ENCODE results near the gene DCBLD1.

DCBLD1 gene

GRCh38 chr6:117495869-117496268 lies 13.4 kb downstream of the DCBLD1 start:
- CTCF ChIA-PET = interaction anchor here (2.7 kb wide), 1 partner anchor 12 kb away, joined by 13 read pairs; no protein-coding TSS in a partner anchor
- Histone ChIP-seq H3K9me3 (ENCODE audit: control insufficient read depth, insufficient read depth, low read depth, low read length) (no peaks in the 10 kb centered on the region), H3K4me3 (ENCODE audit: low read depth, low read length) (no peak overlapping the region), H3K4me1 (ENCODE audit: control insufficient read depth, insufficient read depth, low read length) (peaks cover 8% of the 10 kb centered on the region), H3K36me3 (ENCODE audit: control insufficient read depth in 2 of 2, insufficient read depth in 1 of 2, low read length in 2 of 2) (no peaks in the 10 kb centered on the region), H3K27ac (ENCODE audit: extremely low read depth, low read depth, low read length) (no peak overlapping the region)
- POLR2A ChIA-PET = no interaction called here
- TF ChIP-seq ZNF449 (tag by site-specific recombination; IDR thresholded peaks at IDR 0.05) = no peak
- no peak for TF ChIP-seq ZNF521 (tag by site-specific recombination; IDR thresholded peaks at IDR 0.05)
- no peak for TF ChIP-seq ZNF302 (tag by site-specific recombination; IDR thresholded peaks at IDR 0.05; ENCODE audit: low read depth)
- no peak for TF ChIP-seq ZNF670 (tag by site-specific recombination; IDR thresholded peaks at IDR 0.05; ENCODE audit: low read depth)
- no peak for TF ChIP-seq ZNF174 (tag by site-specific recombination; IDR thresholded peaks at IDR 0.05)
- TF ChIP-seq ZNF292 (tag by site-specific recombination; IDR thresholded peaks at IDR 0.05; ENCODE audit: borderline replicate concordance, low read depth) = no peak

- Histone ChIP-seq H3K27ac (ENCODE audit: extremely low read depth, low read depth, low read length) (no peak overlapping the region), H3K4me1 (ENCODE audit: control insufficient read depth, insufficient read depth, low read length) (peaks cover 8% of the 10 kb centered on the region), H3K36me3 (ENCODE audit: control insufficient read depth in 2 of 2, insufficient read depth in 1 of 2, low read length in 2 of 2) (no peaks in the 10 kb centered on the region), H3K9me3 (ENCODE audit: control insufficient read depth, insufficient read depth, low read depth, low read length) (no peaks in the 10 kb centered on the region), H3K4me3 (ENCODE audit: low read depth, low read length) (no peak overlapping the region)
- no peak for TF ChIP-seq AEBP2 (tag by site-specific recombination; IDR thresholded peaks at IDR 0.05; ENCODE audit: borderline replicate concordance)
- TF ChIP-seq ZNF658 (tag by site-specific recombination; IDR thresholded peaks at IDR 0.05) = no peak
- TF ChIP-seq ZNF785 (tag by site-specific recombination; IDR thresholded peaks at IDR 0.05) = no peak
- TF ChIP-seq ZNF521 (tag by site-specific recombination; IDR thresholded peaks at IDR 0.05) = no peak
- no peak for TF ChIP-seq ZNF169 (tag by site-specific recombination; IDR thresholded peaks at IDR 0.05)
- no peak for TF ChIP-seq ZXDB (tag by site-specific recombination; IDR thresholded peaks at IDR 0.05)
- TF ChIP-seq ZNF280C (tag by site-specific recombination; IDR thresholded peaks at IDR 0.05) = no peak
- no peak for TF ChIP-seq KLF10 (tag by site-specific recombination; IDR thresholded peaks at IDR 0.05)
- no peak for TF ChIP-seq KLF16 (tag by site-specific recombination; IDR thresholded peaks at IDR 0.05)
- TF ChIP-seq ZNF624 (tag by site-specific recombination; IDR thresholded peaks at IDR 0.05) = no peak
- no peak for TF ChIP-seq SETDB1 (IDR thresholded peaks at IDR 0.05; ENCODE audit: insufficient read length, low read length)
- TF ChIP-seq ZNF670 (tag by site-specific recombination; IDR thresholded peaks at IDR 0.05; ENCODE audit: low read depth) = no peak
- POLR2A ChIA-PET = no interaction called here
- CTCF ChIA-PET = interaction anchor here (2.7 kb wide), 1 partner anchor 12 kb away, joined by 13 read pairs; no protein-coding TSS in a partner anchor
Observed at GRCh38 chr6:117496383-117496990, 14.0 kb downstream of the DCBLD1 start.

- POLR2A ChIA-PET = interaction anchor here (0.6 kb wide), 1 partner anchor 45 kb away, joined by 3 read pairs; no protein-coding TSS in a partner anchor
- CTCF ChIA-PET = interaction anchor here (0.6 to 2.7 kb wide), 3 partner anchors 13 to 54 kb away, joined by 3 to 13 read pairs (median 4); no protein-coding TSS in a partner anchor
- Histone ChIP-seq H3K27ac (ENCODE audit: extremely low read depth, low read depth, low read length) (no peak overlapping the region), H3K9me3 (ENCODE audit: control insufficient read depth, insufficient read depth, low read depth, low read length) (no peaks in the 10 kb centered on the region), H3K4me1 (ENCODE audit: control insufficient read depth, insufficient read depth, low read length) (peaks cover 8% of the 10 kb centered on the region), H3K36me3 (ENCODE audit: control insufficient read depth in 2 of 2, insufficient read depth in 1 of 2, low read length in 2 of 2) (no peaks in the 10 kb centered on the region), H3K4me3 (ENCODE audit: low read depth, low read length) (no peak overlapping the region)
- no peak for TF ChIP-seq ZNF121 (tag by site-specific recombination; IDR thresholded peaks at IDR 0.05)
- no peak for TF ChIP-seq ZNF146 (tag by site-specific recombination; IDR thresholded peaks at IDR 0.05)
- TF ChIP-seq ZFP3 (tag by site-specific recombination; IDR thresholded peaks at IDR 0.05; ENCODE audit: low read depth) = no peak
Observed at GRCh38 chr6:117497237-117497636, 14.8 kb downstream of the DCBLD1 start.
